Amygdala (tissue), 56 donors: ENCODE results near the gene TYROBP.
"Not testable (repeated sequence)": the region's sequence is repeated elsewhere in the genome, so short reads cannot be mapped to it uniquely, and the experiment has no call there.

Experiments used
- DNase-seq, 56 donors: peaks; one replicate each; lab custom pipeline; 2025; lab: John Stamatoyannopoulos, UW

Gene TYROBP

GRCh38 chr19:35908010-35908441 is at the start of gene TYROBP:
Gene TYROBP, minus strand, starts transcription at chr19:35908295. Its CDS starts 67 bp downstream, at chr19:35908228.
- DNase-seq: peak in 7 of 56 donors; percentile 5 to 23 (median 14)

- not testable (repeated sequence) for DNase-seq
These were observed 49.3 kb upstream of the TYROBP start for GRCh38 chr19:35957411-35957810.

- DNase-seq: no peak
These were observed 48.0 kb upstream of the TYROBP start for GRCh38 chr19:35955881-35956634.

GRCh38 chr19:35949131-35949530 is 41.0 kb upstream of the TYROBP start:
- DNase-seq: no peak

GRCh38 chr19:35946203-35946602 is 38.1 kb upstream of the TYROBP start:
- DNase-seq: no peak

GRCh38 chr19:35945121-35945790 is 37.2 kb upstream of the TYROBP start:
- no peak for DNase-seq

GRCh38 chr19:35944556-35944955 is 36.5 kb upstream of the TYROBP start:
- DNase-seq: no peak

- no peak for DNase-seq
These were observed 35.5 kb upstream of the TYROBP start for GRCh38 chr19:35943321-35944301.

GRCh38 chr19:35942235-35942634 is 34.1 kb upstream of the TYROBP start:
- DNase-seq: no peak

GRCh38 chr19:35940839-35941238 is 32.7 kb upstream of the TYROBP start:
- no peak for DNase-seq

- no peak for DNase-seq
These were observed 32.1 kb upstream of the TYROBP start for GRCh38 chr19:35940078-35940775.

- no peak for DNase-seq
These were observed 31.4 kb upstream of the TYROBP start for GRCh38 chr19:35939307-35940077.

- no peak for DNase-seq
These were observed 30.5 kb upstream of the TYROBP start for GRCh38 chr19:35938282-35939224.

GRCh38 chr19:35937345-35938281 is 29.5 kb upstream of the TYROBP start:
- no peak for DNase-seq

- no peak for DNase-seq
These were observed 28.7 kb upstream of the TYROBP start for GRCh38 chr19:35936738-35937268.

- DNase-seq: peak in 54 of 56 donors; percentile 2 to 84 (median 58)
These were observed 28.0 kb upstream of the TYROBP start, which contains the start of gene LRFN3 for GRCh38 chr19:35935911-35936737. Gene LRFN3, plus strand, starts transcription at chr19:35936374. Its CDS starts 3,052 bp downstream, at chr19:35939426.
